K562 treated with DMSO at 1 percent for 48 hours (cell line): ENCODE data around the gene EHF. TPM values are rescaled to one million over a fixed set of nuclear protein-coding genes. Genes with fewer than 3 reads are reported as not detected.

ENCODE experiments used
- total RNA-seq: library from RNA; unstranded; fragments of 300-600 nt; gene quantifications from 2 replicates; pipeline ENCODE4 v1.2.3, GENCODE V29; 2022; ENCODE audit warnings: low replicate concordance; ENCODE audit errors: extremely low read depth

The EHF gene
- total RNA-seq, result not detected in 2 replicates

DNA sequence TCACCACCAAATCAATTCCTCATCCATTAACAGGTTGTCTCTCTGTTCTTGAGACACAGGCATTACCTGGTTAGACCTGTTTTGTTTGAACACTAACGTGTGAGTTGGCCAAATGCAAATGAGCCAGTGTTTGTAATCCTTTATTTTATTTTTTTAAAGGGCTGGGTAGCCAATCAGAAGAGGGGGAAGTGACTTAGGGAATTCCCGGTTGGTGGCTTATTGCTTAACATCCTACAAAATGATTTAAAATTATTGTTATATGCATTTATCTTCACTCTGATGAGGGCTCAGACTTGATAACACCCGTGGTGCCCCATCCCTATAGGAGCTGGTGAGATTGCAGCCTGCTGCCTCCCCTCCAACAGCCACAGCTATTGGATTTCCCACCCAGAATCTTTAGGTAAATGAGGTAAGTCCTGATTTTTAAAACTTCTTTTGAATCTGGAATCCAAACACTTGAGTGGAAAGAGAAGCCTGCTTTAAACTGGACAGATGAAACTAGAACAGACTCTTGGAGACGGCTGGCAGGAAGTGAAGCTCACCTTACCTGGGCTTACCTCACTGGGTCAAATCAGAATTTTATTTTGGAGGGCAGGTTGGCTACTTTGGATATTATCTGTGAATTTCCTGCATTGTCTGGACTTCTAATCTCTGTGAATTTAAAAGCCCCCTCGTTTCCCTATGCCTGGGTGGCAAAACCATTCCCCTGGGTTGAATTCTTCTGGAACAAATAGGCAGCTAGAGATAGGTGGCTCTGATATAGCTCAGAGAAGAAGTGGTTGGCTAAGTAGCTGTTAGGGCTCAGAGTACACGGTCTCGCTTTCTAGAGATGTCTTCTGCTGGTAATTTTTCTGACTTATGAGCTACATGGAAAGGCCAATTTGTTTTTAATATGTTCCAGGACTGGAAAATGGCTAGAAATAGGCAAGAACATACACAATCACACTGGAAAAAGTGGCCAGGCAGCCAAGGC lies at the start of gene EHF:
EHF (plus strand) TSS at position 274 of the 973 bp plus-strand sequence. CDS start 21,538 bp downstream, outside the sequence.

Other genes with a start within 250 kb of the EHF start
- gene CAT, start 182.2 kb upstream of the EHF start, total RNA-seq, result not detected in 2 replicates
- not detected in 2 replicates for gene ELF5, start 107.3 kb upstream of the EHF start, total RNA-seq